Ishikawa (cell line): Measurements from ENCODE around the gene LCP1.

Source experiments
- EGR1 ChIP-seq: IDR thresholded peaks from 2 replicates; pipeline ENCODE4 v1.6.1; 2012
- EP300 ChIP-seq: IDR thresholded peaks from 2 replicates; pipeline ENCODE4 v1.6.1; 2012; ENCODE audit warnings: borderline replicate concordance
- NFIC ChIP-seq: IDR thresholded peaks from 2 replicates; pipeline ENCODE4 v1.6.1; 2012
- RAD21 ChIP-seq: IDR thresholded peaks from 2 replicates; pipeline ENCODE4 v1.6.1; 2012; ENCODE audit warnings: low read depth
- YY1 ChIP-seq: IDR thresholded peaks from 2 replicates; pipeline ENCODE4 v1.6.1; 2012; ENCODE audit warnings: low read depth
- TF ChIP-seq, protein P1 (sequence below): IDR thresholded peaks from 2 replicates; pipeline ENCODE4 v1.6.1; 2012; ENCODE audit warnings: low read depth, mild to moderate bottlenecking
- TF ChIP-seq, protein P2 (sequence below): IDR thresholded peaks from 2 replicates; pipeline ENCODE4 v1.6.1; 2012

DNA sequence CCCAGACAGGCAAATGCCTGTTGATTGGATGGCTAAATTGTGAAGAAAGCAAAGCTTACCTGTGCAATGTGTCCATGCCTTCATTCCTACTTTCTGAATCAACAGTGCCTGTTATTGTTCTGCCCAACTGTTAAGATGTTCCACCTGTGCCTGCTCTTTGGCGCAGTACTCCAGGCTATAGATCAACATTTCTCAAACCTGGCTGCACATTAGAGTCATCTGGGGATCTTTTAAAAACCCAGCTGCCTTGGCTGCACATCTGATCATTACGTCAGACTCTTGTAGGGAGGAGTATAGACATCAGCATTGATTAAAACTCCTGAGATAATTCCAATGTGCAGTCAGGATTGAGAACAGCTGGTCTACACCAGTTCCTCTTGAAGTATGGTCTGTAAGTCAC lies 60.9 kb downstream of the LCP1 start:
- TF ChIP-seq, protein P1, sequence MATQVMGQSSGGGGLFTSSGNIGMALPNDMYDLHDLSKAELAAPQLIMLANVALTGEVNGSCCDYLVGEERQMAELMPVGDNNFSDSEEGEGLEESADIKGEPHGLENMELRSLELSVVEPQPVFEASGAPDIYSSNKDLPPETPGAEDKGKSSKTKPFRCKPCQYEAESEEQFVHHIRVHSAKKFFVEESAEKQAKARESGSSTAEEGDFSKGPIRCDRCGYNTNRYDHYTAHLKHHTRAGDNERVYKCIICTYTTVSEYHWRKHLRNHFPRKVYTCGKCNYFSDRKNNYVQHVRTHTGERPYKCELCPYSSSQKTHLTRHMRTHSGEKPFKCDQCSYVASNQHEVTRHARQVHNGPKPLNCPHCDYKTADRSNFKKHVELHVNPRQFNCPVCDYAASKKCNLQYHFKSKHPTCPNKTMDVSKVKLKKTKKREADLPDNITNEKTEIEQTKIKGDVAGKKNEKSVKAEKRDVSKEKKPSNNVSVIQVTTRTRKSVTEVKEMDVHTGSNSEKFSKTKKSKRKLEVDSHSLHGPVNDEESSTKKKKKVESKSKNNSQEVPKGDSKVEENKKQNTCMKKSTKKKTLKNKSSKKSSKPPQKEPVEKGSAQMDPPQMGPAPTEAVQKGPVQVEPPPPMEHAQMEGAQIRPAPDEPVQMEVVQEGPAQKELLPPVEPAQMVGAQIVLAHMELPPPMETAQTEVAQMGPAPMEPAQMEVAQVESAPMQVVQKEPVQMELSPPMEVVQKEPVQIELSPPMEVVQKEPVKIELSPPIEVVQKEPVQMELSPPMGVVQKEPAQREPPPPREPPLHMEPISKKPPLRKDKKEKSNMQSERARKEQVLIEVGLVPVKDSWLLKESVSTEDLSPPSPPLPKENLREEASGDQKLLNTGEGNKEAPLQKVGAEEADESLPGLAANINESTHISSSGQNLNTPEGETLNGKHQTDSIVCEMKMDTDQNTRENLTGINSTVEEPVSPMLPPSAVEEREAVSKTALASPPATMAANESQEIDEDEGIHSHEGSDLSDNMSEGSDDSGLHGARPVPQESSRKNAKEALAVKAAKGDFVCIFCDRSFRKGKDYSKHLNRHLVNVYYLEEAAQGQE, result no peak
- TF ChIP-seq RAD21, result no peak
- TF ChIP-seq, protein P2, sequence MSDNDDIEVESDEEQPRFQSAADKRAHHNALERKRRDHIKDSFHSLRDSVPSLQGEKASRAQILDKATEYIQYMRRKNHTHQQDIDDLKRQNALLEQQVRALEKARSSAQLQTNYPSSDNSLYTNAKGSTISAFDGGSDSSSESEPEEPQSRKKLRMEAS, result no peak
- TF ChIP-seq EP300, result no peak
- no peak for TF ChIP-seq EGR1
- no peak for TF ChIP-seq NFIC
- TF ChIP-seq YY1, result no peak
